ENCODE results near the gene CDIPT. TPM values are rescaled to one million over a fixed set of nuclear protein-coding genes. Genes with fewer than 3 reads are reported as not detected.
A peak's percentile ranks its signal among the peaks of the same experiment; 100 is the strongest.

The CDIPT gene
- total RNA-seq, 1 donor from 2014 or later: 88.1 TPM

- peaks cover 7% of the 10 kb centered on the region for H3K36me3 Mint-ChIP-seq (ENCODE audit: low read depth, unreplicated experiment)
- no peaks in the 10 kb centered on the region for H3K4me1 ChIP-seq (ENCODE audit: insufficient read depth, low read length)
- peak overlapping the region; percentile 42 for H2AFZ ChIP-seq (ENCODE audit: low read depth, low read length)
- DNase-seq (ENCODE audit: low read depth) (no peak), FAIRE-seq (no peak)
- no peak overlapping the region for H3K27ac Mint-ChIP-seq (ENCODE audit: unreplicated experiment)
- H3K9me3 Mint-ChIP-seq (ENCODE audit: unreplicated experiment): peaks cover 2% of the 10 kb centered on the region
- H3K4me1 Mint-ChIP-seq (ENCODE audit: low read depth, unreplicated experiment): no peaks in the 10 kb centered on the region
- peaks cover 20% of the 10 kb centered on the region for H3K27me3 Mint-ChIP-seq (ENCODE audit: low read depth, unreplicated experiment)
- H3K4me3 Mint-ChIP-seq (ENCODE audit: unreplicated experiment): no peak overlapping the region
- no peaks in the 10 kb centered on the region for H3K9me3 ChIP-seq (ENCODE audit: insufficient read depth, low read depth, low read length)
- H3K79me2 ChIP-seq (ENCODE audit: insufficient read depth, low read length): no peaks in the 10 kb centered on the region
- no peak overlapping the region for H3K9ac ChIP-seq (ENCODE audit: low read length)
- TF ChIP-seq CTCF (IDR thresholded peaks at IDR 0.05; ENCODE audit: insufficient read depth, low read depth, low read length) (no peak), EZH2 (IDR thresholded peaks at IDR 0.05; ENCODE audit: insufficient read depth, low read length) (no peak)
- H3K27me3 ChIP-seq (ENCODE audit: insufficient read depth, low read length): peaks cover 15% of the 10 kb centered on the region
- no peak overlapping the region for H3K27ac ChIP-seq (ENCODE audit: low read depth, low read length)
- no peaks in the 10 kb centered on the region for H3K36me3 ChIP-seq (ENCODE audit: insufficient read depth, low read length)
- no peaks in the 10 kb centered on the region for H4K20me1 ChIP-seq (ENCODE audit: insufficient read depth, low read length)
- no peak overlapping the region for H3K4me3 ChIP-seq (ENCODE audit: insufficient read depth, low read depth, low read length)
- peak overlapping the region; percentile 73 for H3K4me2 ChIP-seq (ENCODE audit: low read length)
Observed at GRCh38 chr16:29877266-29877961, 14.4 kb upstream of the CDIPT start.

GRCh38 chr16:29876594-29877249 is 13.7 kb upstream of the CDIPT start:
- no peak overlapping the region for H3K4me3 ChIP-seq (ENCODE audit: insufficient read depth, low read depth, low read length)
- no peak overlapping the region for H3K27ac Mint-ChIP-seq (ENCODE audit: unreplicated experiment)

More at GRCh38 chr16:29876594-29877249, 13.7 kb upstream of the CDIPT start:
- Mint-ChIP-seq H3K36me3 (ENCODE audit: low read depth, unreplicated experiment) (peaks cover 8% of the 10 kb centered on the region), H3K4me1 (ENCODE audit: low read depth, unreplicated experiment) (no peaks in the 10 kb centered on the region), H3K27me3 (ENCODE audit: low read depth, unreplicated experiment) (peaks cover 20% of the 10 kb centered on the region), H3K9me3 (ENCODE audit: unreplicated experiment) (peaks cover 2% of the 10 kb centered on the region), H3K4me3 (ENCODE audit: unreplicated experiment) (no peak overlapping the region)
- FAIRE-seq: no peak
- H2AFZ ChIP-seq (ENCODE audit: low read depth, low read length): peak overlapping the region; percentile 42
- no peaks in the 10 kb centered on the region for H3K4me1 ChIP-seq (ENCODE audit: insufficient read depth, low read length)
- H3K9ac ChIP-seq (ENCODE audit: low read length): no peak overlapping the region
- H3K27me3 ChIP-seq (ENCODE audit: insufficient read depth, low read length): peaks cover 15% of the 10 kb centered on the region
- no peaks in the 10 kb centered on the region for H4K20me1 ChIP-seq (ENCODE audit: insufficient read depth, low read length)
- DNase-seq (ENCODE audit: low read depth): no peak
- H3K36me3 ChIP-seq (ENCODE audit: insufficient read depth, low read length): no peaks in the 10 kb centered on the region
- no peak overlapping the region for H3K27ac ChIP-seq (ENCODE audit: low read depth, low read length)
- TF ChIP-seq CTCF (IDR thresholded peaks at IDR 0.05; ENCODE audit: insufficient read depth, low read depth, low read length) (no peak), EZH2 (IDR thresholded peaks at IDR 0.05; ENCODE audit: insufficient read depth, low read length) (peak; percentile 85)
- peak overlapping the region; percentile 73 for H3K4me2 ChIP-seq (ENCODE audit: low read length)
- H3K79me2 ChIP-seq (ENCODE audit: insufficient read depth, low read length): no peaks in the 10 kb centered on the region
- H3K9me3 ChIP-seq (ENCODE audit: insufficient read depth, low read depth, low read length): no peaks in the 10 kb centered on the region
